IPS DF 6.9 (cell line): Measurements from ENCODE around the gene NIPBL.

ENCODE experiments used
- DNase-seq: peaks from one replicate; pipeline ENCODE4 v3.0.0-alpha.2; 2013; ENCODE audit warnings: low read depth, low spot score
- H3K27ac ChIP-seq: one replicate; pipeline ENCODE4 v1.5.1; 2013; ENCODE audit warnings: low read length, control low read depth
- H3K27me3 ChIP-seq: 2 replicates; pipeline ENCODE4 v1.6.1; 2013; ENCODE audit warnings: mild to moderate bottlenecking, low read length; ENCODE audit not compliant: control insufficient read depth, insufficient read depth
- H3K36me3 ChIP-seq: 2 replicates; pipeline ENCODE4 v1.6.1; 2013; ENCODE audit warnings: low read length; ENCODE audit not compliant: control insufficient read depth, insufficient read depth
- H3K4me1 ChIP-seq: 2 replicates; pipeline ENCODE4 v1.6.1; 2013; ENCODE audit warnings: low read length; ENCODE audit not compliant: control insufficient read depth, insufficient read depth
- H3K4me3 ChIP-seq: 2 replicates; pipeline ENCODE4 v1.5.1; 2013; ENCODE audit warnings: mild to moderate bottlenecking, low read length
- H3K9me3 ChIP-seq: 2 replicates; pipeline ENCODE4 v1.6.1; 2013; ENCODE audit warnings: low read length, inconsistent platforms; ENCODE audit not compliant: control insufficient read depth, insufficient read depth
- WGBS: extraction: QIAGEN DNeasy Blood & Tissue Kit; methylation state at CpG from one replicate; pipeline ENCODE4 v1.1.7; 2013; ENCODE audit warnings: mixed read lengths, missing lambda C conversion rate; ENCODE audit not compliant: insufficient read length, insufficient coverage; 5-methylcytosine and 5-hydroxymethylcytosine counted together

Gene NIPBL

DNA sequence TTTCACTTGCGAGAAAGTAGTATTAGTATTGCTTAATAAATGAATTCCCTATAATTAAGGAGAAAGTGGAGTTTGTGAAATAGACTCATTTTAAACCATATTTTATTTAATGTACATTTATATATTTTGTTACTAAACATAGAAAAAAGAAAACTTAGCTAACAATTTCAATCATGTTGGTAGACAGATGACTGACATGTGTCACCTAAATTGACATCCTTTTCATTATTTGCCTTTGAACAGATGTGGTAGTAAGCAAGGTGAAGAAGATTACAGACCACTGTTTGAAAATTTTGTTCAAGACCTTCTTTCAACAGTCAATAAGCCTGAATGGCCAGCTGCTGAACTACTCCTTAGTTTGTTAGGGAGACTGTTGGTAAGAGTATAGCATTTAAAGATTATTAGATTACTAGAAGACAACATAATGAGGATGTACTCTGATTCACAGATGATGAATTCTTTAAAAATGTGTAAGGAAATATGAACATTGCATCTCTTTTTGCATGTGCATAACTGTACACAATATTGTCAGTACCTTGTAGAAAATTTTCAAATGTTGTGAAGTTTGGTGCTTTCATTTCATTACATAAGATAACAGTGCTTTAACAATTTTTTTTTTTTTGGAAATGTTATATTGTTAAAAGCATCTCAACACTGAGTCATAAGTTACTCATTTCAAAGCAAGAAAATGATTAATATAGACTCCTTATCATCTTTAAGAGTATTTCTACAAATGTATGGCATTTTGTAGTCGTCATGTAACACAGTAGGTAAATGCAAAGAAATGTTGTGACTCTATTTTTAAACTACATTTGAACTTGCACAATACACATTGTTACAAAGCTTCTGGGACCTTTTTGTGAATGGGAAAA lies 139.5 kb downstream of the NIPBL start:
- no peaks in the 10 kb centered on the region for H3K27me3 ChIP-seq
- no peaks in the 10 kb centered on the region for H3K9me3 ChIP-seq
- WGBS = no CpG with 5 or more reads among the region's 2 CpGs
- H3K4me3 ChIP-seq = no peak overlapping the region
- no peaks in the 10 kb centered on the region for H3K4me1 ChIP-seq
- no peak overlapping the region for H3K27ac ChIP-seq
- DNase-seq = no peak
- H3K36me3 ChIP-seq = no peaks in the 10 kb centered on the region; the same call in 1 of the 2 replicates

- WGBS = no CpG with 5 or more reads among the region's 1 CpG
- Histone ChIP-seq H3K9me3 (no peaks in the 10 kb centered on the region), H3K4me3 (no peak overlapping the region), H3K36me3 (no peaks in the 10 kb centered on the region; the same call in 1 of the 2 replicates), H3K27ac (no peak overlapping the region), H3K4me1 (no peaks in the 10 kb centered on the region), H3K27me3 (no peaks in the 10 kb centered on the region)
- DNase-seq = no peak
These were observed 152.3 kb downstream of the NIPBL start for GRCh38 chr5:37028910-37029309.

- no CpG with 5 or more reads among the region's 1 CpG for WGBS
- no peaks in the 10 kb centered on the region; the same call in 1 of the 2 replicates for H3K36me3 ChIP-seq
- H3K27ac ChIP-seq = no peak overlapping the region
- DNase-seq = no peak
- H3K27me3 ChIP-seq = no peaks in the 10 kb centered on the region
- no peaks in the 10 kb centered on the region for H3K9me3 ChIP-seq
- H3K4me3 ChIP-seq = no peak overlapping the region
- H3K4me1 ChIP-seq = no peaks in the 10 kb centered on the region
These were observed 152.9 kb downstream of the NIPBL start for GRCh38 chr5:37029436-37029835.

GRCh38 chr5:37034955-37035354 lies 158.4 kb downstream of the NIPBL start:
- Histone ChIP-seq H3K27me3 (no peaks in the 10 kb centered on the region), H3K36me3 (no peaks in the 10 kb centered on the region), H3K4me1 (no peaks in the 10 kb centered on the region), H3K27ac (no peak overlapping the region), H3K4me3 (no peak overlapping the region), H3K9me3 (no peaks in the 10 kb centered on the region)
- no peak for DNase-seq
- WGBS = no CpG with 5 or more reads among the region's 6 CpGs

GRCh38 chr5:37037840-37038239 lies 161.3 kb downstream of the NIPBL start:
- no peak overlapping the region for H3K27ac ChIP-seq
- no peaks in the 10 kb centered on the region for H3K27me3 ChIP-seq
- H3K4me1 ChIP-seq = no peaks in the 10 kb centered on the region
- no peak for DNase-seq
- H3K36me3 ChIP-seq = no peaks in the 10 kb centered on the region
- no peaks in the 10 kb centered on the region for H3K9me3 ChIP-seq
- no CpG with 5 or more reads among the region's 5 CpGs for WGBS
- no peak overlapping the region for H3K4me3 ChIP-seq

DNA sequence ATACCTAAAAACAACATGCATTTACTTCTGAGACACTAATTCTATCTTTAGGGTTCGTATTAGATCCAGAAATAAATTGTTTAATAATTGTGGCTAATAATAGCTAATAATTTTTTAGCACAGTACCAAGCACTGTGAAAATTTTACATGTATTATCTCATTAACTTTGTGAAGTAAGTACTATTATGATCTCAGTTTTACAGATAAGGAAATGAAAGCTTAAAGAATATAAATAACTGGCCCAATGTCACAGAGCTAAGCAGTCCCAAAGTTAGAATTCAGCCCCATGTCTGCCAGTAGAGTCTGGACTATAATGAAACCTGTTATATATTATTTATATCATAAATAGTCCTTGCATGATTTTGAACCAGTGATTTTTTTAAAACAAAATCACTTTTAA lies 163.3 kb downstream of the NIPBL start:
- no CpG with 5 or more reads among the region's 1 CpG for WGBS
- Histone ChIP-seq H3K4me3 (no peak overlapping the region), H3K9me3 (no peaks in the 10 kb centered on the region), H3K27me3 (no peaks in the 10 kb centered on the region), H3K36me3 (no peaks in the 10 kb centered on the region), H3K4me1 (no peaks in the 10 kb centered on the region), H3K27ac (no peak overlapping the region)
- no peak for DNase-seq

- Histone ChIP-seq H3K36me3 (peaks cover 3% of the 10 kb centered on the region; the same call in 1 of the 2 replicates), H3K4me1 (no peaks in the 10 kb centered on the region), H3K27ac (no peak overlapping the region), H3K9me3 (no peaks in the 10 kb centered on the region), H3K4me3 (no peak overlapping the region), H3K27me3 (no peaks in the 10 kb centered on the region)
- peak; percentile 1 for DNase-seq
- no CpG with 5 or more reads among the region's 2 CpGs for WGBS
These were observed 167.1 kb downstream of the NIPBL start for GRCh38 chr5:37043693-37044092.

GRCh38 chr5:37044120-37044519 lies 167.6 kb downstream of the NIPBL start:
- peaks cover 3% of the 10 kb centered on the region; the same call in 1 of the 2 replicates for H3K36me3 ChIP-seq
- no peak for DNase-seq
- no peak overlapping the region for H3K27ac ChIP-seq
- H3K27me3 ChIP-seq = no peaks in the 10 kb centered on the region
- no peak overlapping the region for H3K4me3 ChIP-seq
- no CpG with 5 or more reads among the region's 4 CpGs for WGBS
- no peaks in the 10 kb centered on the region for H3K4me1 ChIP-seq
- H3K9me3 ChIP-seq = no peaks in the 10 kb centered on the region

DNA sequence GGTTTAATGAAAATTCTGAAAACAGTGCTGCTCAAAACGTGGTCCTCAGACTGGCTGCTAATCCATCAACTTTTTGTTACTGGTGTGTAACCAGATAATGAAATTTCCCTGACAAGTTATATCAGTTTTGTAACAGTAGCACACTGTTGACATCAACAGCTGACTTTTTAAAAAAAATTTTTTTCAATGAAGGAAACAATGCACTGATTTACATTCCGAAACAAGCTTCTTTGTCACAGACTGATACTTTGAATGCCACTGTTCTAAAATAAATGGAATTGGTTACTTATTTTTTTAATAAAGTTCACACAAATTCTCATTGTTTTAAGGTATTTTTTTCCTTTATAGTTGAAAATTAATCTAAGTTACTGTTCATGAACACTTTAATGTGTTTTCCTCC lies 169.1 kb downstream of the NIPBL start:
- Histone ChIP-seq H3K9me3 (no peaks in the 10 kb centered on the region), H3K4me3 (no peak overlapping the region), H3K27me3 (no peaks in the 10 kb centered on the region), H3K27ac (no peak overlapping the region), H3K4me1 (no peaks in the 10 kb centered on the region), H3K36me3 (peaks cover 3% of the 10 kb centered on the region; the same call in 1 of the 2 replicates)
- no peak for DNase-seq
- no CpG with 5 or more reads among the region's 2 CpGs for WGBS

DNA sequence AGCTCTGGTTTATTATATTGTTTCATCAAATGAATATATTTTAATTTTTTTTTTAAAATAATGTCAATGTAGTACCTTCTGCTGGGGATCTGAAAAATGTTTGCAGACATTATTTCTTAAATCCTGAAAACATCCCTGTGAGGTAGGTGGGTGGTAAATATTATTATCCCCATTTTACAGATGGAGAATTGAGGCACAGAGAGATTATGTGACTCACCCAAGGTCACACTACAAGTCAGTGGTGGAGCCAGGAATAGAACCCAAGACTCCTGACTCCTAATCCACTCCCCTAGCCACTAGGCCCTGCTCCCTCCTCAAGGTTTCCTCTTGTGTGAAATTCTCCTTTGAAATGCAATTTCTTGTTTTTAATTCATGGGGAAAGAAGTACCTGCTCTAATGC lies 171.4 kb downstream of the NIPBL start:
- DNase-seq = no peak
- no peak overlapping the region for H3K27ac ChIP-seq
- H3K27me3 ChIP-seq = no peaks in the 10 kb centered on the region
- no peaks in the 10 kb centered on the region for H3K4me1 ChIP-seq
- H3K9me3 ChIP-seq = no peaks in the 10 kb centered on the region
- no peak overlapping the region for H3K4me3 ChIP-seq
- H3K36me3 ChIP-seq = peaks cover 3% of the 10 kb centered on the region; the same call in 1 of the 2 replicates

DNA sequence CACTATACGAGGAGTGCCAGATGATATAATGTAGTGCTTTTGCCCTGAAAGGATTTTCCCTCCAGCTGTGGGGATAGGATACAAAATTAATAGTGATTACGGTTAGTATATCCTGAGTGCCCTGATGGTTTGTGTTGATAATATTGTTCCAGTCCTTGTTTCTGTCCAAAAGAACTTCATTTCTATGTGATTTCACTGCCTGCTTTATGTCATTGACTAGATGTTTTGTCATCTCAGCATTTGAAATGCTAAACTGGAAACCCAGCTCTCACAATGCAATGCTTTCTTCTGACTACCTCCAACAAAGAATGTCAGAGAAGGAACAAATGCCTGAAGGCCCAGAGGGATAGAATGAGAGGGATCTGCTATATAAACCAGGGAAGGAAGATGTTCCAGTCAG lies 177.8 kb downstream of the NIPBL start:
- no peaks in the 10 kb centered on the region for H3K4me1 ChIP-seq
- H3K27me3 ChIP-seq = no peaks in the 10 kb centered on the region
- no peak for DNase-seq
- H3K36me3 ChIP-seq = no peaks in the 10 kb centered on the region; the same call in 1 of the 2 replicates
- H3K27ac ChIP-seq = no peak overlapping the region
- H3K4me3 ChIP-seq = no peak overlapping the region
- H3K9me3 ChIP-seq = no peaks in the 10 kb centered on the region
- no CpG with 5 or more reads among the region's 2 CpGs for WGBS
